Measurements from ENCODE around the gene HIVEP3.

Gene HIVEP3

GRCh38 chr1:41497461-41498030, 421.2 kb downstream of the HIVEP3 start:
- H2AFZ ChIP-seq = no peak overlapping the region
- H3K27me3 ChIP-seq (ENCODE audit: control insufficient read depth, insufficient read depth, low read length) = no peaks in the 10 kb centered on the region
- no peak overlapping the region for H3K4me2 ChIP-seq (ENCODE audit: low read length)
- no peaks in the 10 kb centered on the region for H3K36me3 ChIP-seq (ENCODE audit: control insufficient read depth, insufficient read depth, low read length)
- H3K4me3 ChIP-seq (ENCODE audit: low read depth, low read length) = no peak overlapping the region
- no peak overlapping the region for H3K9ac ChIP-seq
- TF ChIP-seq CTCF (IDR thresholded peaks at IDR 0.05) = no peak
- no peak overlapping the region for H3K27ac ChIP-seq
- H3K4me1 ChIP-seq = no peaks in the 10 kb centered on the region
- no peaks in the 10 kb centered on the region for H3K79me2 ChIP-seq
- H3K9me3 ChIP-seq (ENCODE audit: control insufficient read depth, low read length) = no peaks in the 10 kb centered on the region

GRCh38 chr1:41497056-41497440, 421.7 kb downstream of the HIVEP3 start:
- Histone ChIP-seq H3K9me3 (ENCODE audit: control insufficient read depth, low read length) (no peaks in the 10 kb centered on the region), H3K27me3 (ENCODE audit: control insufficient read depth, insufficient read depth, low read length) (no peaks in the 10 kb centered on the region), H2AFZ (no peak overlapping the region), H3K4me1 (no peaks in the 10 kb centered on the region), H3K79me2 (no peaks in the 10 kb centered on the region), H3K4me2 (ENCODE audit: low read length) (no peak overlapping the region), H3K27ac (no peak overlapping the region), H3K4me3 (ENCODE audit: low read depth, low read length) (no peak overlapping the region), H3K36me3 (ENCODE audit: control insufficient read depth, insufficient read depth, low read length) (no peaks in the 10 kb centered on the region), H3K9ac (no peak overlapping the region)
- no peak for TF ChIP-seq CTCF (IDR thresholded peaks at IDR 0.05)

GRCh38 chr1:41496080-41497055, 422.4 kb downstream of the HIVEP3 start:
- no peak overlapping the region for H3K27ac ChIP-seq
- no peak for TF ChIP-seq CTCF (IDR thresholded peaks at IDR 0.05)
- no peaks in the 10 kb centered on the region for H3K4me1 ChIP-seq
- H2AFZ ChIP-seq = peak overlapping the region; percentile 81
- no peaks in the 10 kb centered on the region for H3K36me3 ChIP-seq (ENCODE audit: control insufficient read depth, insufficient read depth, low read length)
- H3K27me3 ChIP-seq (ENCODE audit: control insufficient read depth, insufficient read depth, low read length) = no peaks in the 10 kb centered on the region
- H3K4me3 ChIP-seq (ENCODE audit: low read depth, low read length) = peak overlapping the region; percentile 44
- H3K4me2 ChIP-seq (ENCODE audit: low read length) = peak overlapping the region; percentile 68
- no peaks in the 10 kb centered on the region for H3K79me2 ChIP-seq
- no peak overlapping the region for H3K9ac ChIP-seq
- no peaks in the 10 kb centered on the region for H3K9me3 ChIP-seq (ENCODE audit: control insufficient read depth, low read length)

GRCh38 chr1:41495210-41495948, 423.3 kb downstream of the HIVEP3 start:
- Histone ChIP-seq H3K9ac (no peak overlapping the region), H3K27me3 (ENCODE audit: control insufficient read depth, insufficient read depth, low read length) (no peaks in the 10 kb centered on the region), H2AFZ (no peak overlapping the region), H3K9me3 (ENCODE audit: control insufficient read depth, low read length) (no peaks in the 10 kb centered on the region), H3K4me1 (no peaks in the 10 kb centered on the region), H3K27ac (no peak overlapping the region), H3K4me2 (ENCODE audit: low read length) (peak overlapping the region; percentile 68), H3K79me2 (no peaks in the 10 kb centered on the region), H3K4me3 (ENCODE audit: low read depth, low read length) (no peak overlapping the region), H3K36me3 (ENCODE audit: control insufficient read depth, insufficient read depth, low read length) (no peaks in the 10 kb centered on the region)
- no peak for TF ChIP-seq CTCF (IDR thresholded peaks at IDR 0.05)

Measured in parathyroid adenoma (tissue), 2 donors.